Epithelial cell of prostate (primary cell): ENCODE data around the gene ITGAV.

Source experiments
- DNase-seq: peaks from one replicate; pipeline ENCODE4 v3.0.0-alpha.2; 2011; ENCODE audit warnings: low read depth, low spot score
- H3K27ac ChIP-seq: fragments of 450-650 bp; 2 replicates; pipeline ENCODE4 v1.5.1; 2017; ENCODE audit warnings: mild to moderate bottlenecking

Gene ITGAV

GRCh38 chr2:186704897-186705296 lies 115.0 kb downstream of the ITGAV start:
- no peak for DNase-seq
- H3K27ac ChIP-seq, result no peak overlapping the region

- no peak for DNase-seq
- no peak overlapping the region for H3K27ac ChIP-seq
Measured at GRCh38 chr2:186709529-186710450, 119.9 kb downstream of the ITGAV start.

GRCh38 chr2:186713691-186714090 lies 123.8 kb downstream of the ITGAV start:
- no peak for DNase-seq
- no peak overlapping the region for H3K27ac ChIP-seq

- H3K27ac ChIP-seq, result no peak overlapping the region
- DNase-seq, result no peak
Measured at GRCh38 chr2:186714611-186715010, 124.8 kb downstream of the ITGAV start.

GRCh38 chr2:186716004-186716403 lies 126.1 kb downstream of the ITGAV start:
- no peak for DNase-seq

GRCh38 chr2:186716899-186717298 lies 127.0 kb downstream of the ITGAV start:
- DNase-seq, result no peak
- no peak overlapping the region for H3K27ac ChIP-seq

More at GRCh38 chr2:186716004-186716403, 126.1 kb downstream of the ITGAV start:
- H3K27ac ChIP-seq, result no peak overlapping the region

- no peak overlapping the region for H3K27ac ChIP-seq
- no peak for DNase-seq
Measured at GRCh38 chr2:186717320-186718007, 127.6 kb downstream of the ITGAV start.

- no peak overlapping the region for H3K27ac ChIP-seq
- no peak for DNase-seq
Measured at GRCh38 chr2:186718122-186718521, 128.3 kb downstream of the ITGAV start.

GRCh38 chr2:186718903-186719302 lies 129.0 kb downstream of the ITGAV start:
- no peak overlapping the region for H3K27ac ChIP-seq
- no peak for DNase-seq

- DNase-seq, result no peak
- no peak overlapping the region for H3K27ac ChIP-seq
Measured at GRCh38 chr2:186721956-186722355, 132.1 kb downstream of the ITGAV start.

- DNase-seq, result no peak
- H3K27ac ChIP-seq, result no peak overlapping the region
Measured at GRCh38 chr2:186724736-186725135, 134.9 kb downstream of the ITGAV start.

- DNase-seq, result no peak
- H3K27ac ChIP-seq, result no peak overlapping the region
Measured at GRCh38 chr2:186725783-186726182, 135.9 kb downstream of the ITGAV start.

- no peak for DNase-seq
Measured at GRCh38 chr2:186726938-186727337, 137.1 kb downstream of the ITGAV start.

GRCh38 chr2:186728631-186729030 lies 138.8 kb downstream of the ITGAV start:
- H3K27ac ChIP-seq, result no peak overlapping the region
- DNase-seq, result no peak

More at GRCh38 chr2:186726938-186727337, 137.1 kb downstream of the ITGAV start:
- no peak overlapping the region for H3K27ac ChIP-seq
